Endothelial cell of umbilical vein (primary cell): ENCODE results near the gene BMERB1. TPM values are rescaled to one million over a fixed set of nuclear protein-coding genes. Genes with fewer than 3 reads are reported as not detected.

ENCODE experiments used
- BruUV-seq: library from RNA; stranded (reverse); fragments of 400-500 nt; replicated peaks from 2 replicates; lab custom pipeline; 2021; lab: Mats Ljungman, UMichigan
- CTCF ChIA-PET: fragments of 300-600, 350-600 bp; sonication (Branson Sonifier 250); formaldehyde crosslinking; loops from one replicate; lab custom pipeline; 2021; ENCODE audit warnings: antibody characterized with exemption, inconsistent platforms; lab: Charles Lee
- POLR2A ChIA-PET: fragments of 300-600, 350-600 bp; sonication (Branson Sonifier 250); formaldehyde crosslinking; loops from one replicate; lab custom pipeline; 2021; ENCODE audit warnings: antibody characterized with exemption, inconsistent platforms; lab: Charles Lee
- DNase-seq: peaks from one replicate; pipeline ENCODE4 v3.0.0-alpha.2; 2011; ENCODE audit warnings: low read depth, low spot score
- FAIRE-seq: peaks from 2 replicates; lab custom pipeline; 2011; peaks lifted over from hg19 to GRCh38; lab: Jason Lieb, UNC
- H2AFZ ChIP-seq: 2 replicates; pipeline ENCODE4 v1.6.0; 2012; ENCODE audit warnings: low read depth, low read length, control low read depth, inconsistent platforms
- H3K27ac ChIP-seq: 2 replicates; pipeline ENCODE4 v1.5.1; 2011; ENCODE audit warnings: low read depth, mild to moderate bottlenecking, control low read depth, low read length, moderate library complexity; ENCODE audit not compliant: insufficient read depth
- H3K27me3 ChIP-seq, 2 experiments: 2 replicates each; pipeline versions ENCODE4 v1.6.0 to v1.6.1; 2011; ENCODE audit warnings: low read length in 2 of 2, mixed read lengths in 1 of 2; ENCODE audit not compliant: control insufficient read depth in 2 of 2, insufficient read depth in 2 of 2
- H3K36me3 ChIP-seq, 2 experiments: 2 replicates in 1 of 2; 3 replicates in 1 of 2; pipeline ENCODE4 v1.5.1; 2011; ENCODE audit warnings: low read length in 2 of 2, mild to moderate bottlenecking in 1 of 2, moderate library complexity in 1 of 2; ENCODE audit not compliant: control insufficient read depth in 2 of 2, insufficient read depth in 2 of 2; ENCODE audit errors: extremely low read depth in 1 of 2
- H3K4me1 ChIP-seq: 3 replicates; pipeline ENCODE4 v1.5.1; 2011; ENCODE audit warnings: mild to moderate bottlenecking, low read length; ENCODE audit not compliant: control insufficient read depth, insufficient read depth; ENCODE audit errors: extremely low read depth
- H3K4me2 ChIP-seq: 2 replicates; pipeline ENCODE4 v1.6.1; 2011; ENCODE audit warnings: low read length, control low read depth, mixed read lengths; ENCODE audit not compliant: insufficient read depth
- H3K4me3 ChIP-seq, 3 experiments: fragments of 200-600 bp in 1 of 3; sonication (generic), shearing (Covaris generic) in 1 of 3; replicated peaks in 1 of 3; 2 replicates each; pipeline ENCODE4 v1.5.1; 2011 to 2016; ENCODE audit warnings: control low read depth in 3 of 3, low read length in 3 of 3, mild to moderate bottlenecking in 2 of 3, inconsistent platforms in 1 of 3, low read depth in 1 of 3, moderate library complexity in 1 of 3; ENCODE audit not compliant: insufficient read depth in 1 of 3
- H3K79me2 ChIP-seq: 2 replicates; pipeline ENCODE4 v1.6.0; 2012; ENCODE audit warnings: low read length, inconsistent platforms; ENCODE audit not compliant: control insufficient read depth, insufficient read depth
- H3K9ac ChIP-seq: replicated peaks from 2 replicates; pipeline ENCODE3; 2011; ENCODE audit warnings: low read length, control low read depth; ENCODE audit not compliant: insufficient read depth; ENCODE audit errors: extremely low read depth
- H3K9me1 ChIP-seq: replicated peaks from 3 replicates; pipeline ENCODE4 v1.6.0; 2011; ENCODE audit warnings: mild to moderate bottlenecking, low read length; ENCODE audit not compliant: control insufficient read depth, insufficient read depth; ENCODE audit errors: extremely low read depth
- H3K9me3 ChIP-seq: replicated peaks from 2 replicates; pipeline ENCODE4 v1.5.1; 2012; ENCODE audit warnings: low read length, inconsistent platforms; ENCODE audit not compliant: control insufficient read depth, insufficient read depth
- H4K20me1 ChIP-seq: replicated peaks from 2 replicates; pipeline ENCODE3; 2011; ENCODE audit warnings: mild to moderate bottlenecking, low read length; ENCODE audit not compliant: control insufficient read depth, insufficient read depth; ENCODE audit errors: extremely low read depth
- CTCF ChIP-seq, 2 donors: IDR thresholded peaks; 1 replicate in 1 of 2; 2 replicates in 1 of 2; pipeline ENCODE4 v1.5.1; 2011; ENCODE audit warnings: low read length in 2 of 2, mild to moderate bottlenecking in 2 of 2, moderate library complexity in 2 of 2, control low read depth in 1 of 2, inconsistent platforms in 1 of 2, low read depth in 1 of 2; ENCODE audit not compliant: insufficient read depth in 1 of 2; ENCODE audit errors: extremely low read depth in 1 of 2
- EZH2 ChIP-seq: IDR thresholded peaks from 2 replicates; pipeline ENCODE4 v1.6.1; 2012; ENCODE audit warnings: borderline replicate concordance, low read depth, mild to moderate bottlenecking, moderate library complexity, low read length, inconsistent platforms; ENCODE audit not compliant: severe bottlenecking
- FOS ChIP-seq: IDR thresholded peaks from 2 replicates; pipeline ENCODE4 v1.6.1; 2011; ENCODE audit warnings: mild to moderate bottlenecking, low read length, moderate library complexity, borderline replicate concordance; ENCODE audit not compliant: insufficient read depth
- GATA2 ChIP-seq: IDR thresholded peaks from 2 replicates; pipeline ENCODE4 v1.7.0; 2011; ENCODE audit warnings: low read depth, mild to moderate bottlenecking, moderate library complexity, mixed read lengths, low read length; ENCODE audit not compliant: insufficient read length, insufficient read depth
- MYC ChIP-seq: IDR thresholded peaks from one replicate; pipeline ENCODE4 v1.6.1; 2011; ENCODE audit warnings: mild to moderate bottlenecking, low read depth, low read length
- POLR2A ChIP-seq: IDR thresholded peaks from 2 replicates; pipeline ENCODE4 v1.6.1; 2012; ENCODE audit warnings: low read depth, mild to moderate bottlenecking, control low read depth, low read length
- POLR2AphosphoS5 ChIP-seq: IDR thresholded peaks from 2 replicates; pipeline ENCODE4 v1.6.1; 2012; ENCODE audit warnings: low read depth, mild to moderate bottlenecking, control low read depth, low read length, moderate library complexity; ENCODE audit not compliant: insufficient read depth
- dilution Hi-C: fragments of 300-500 bp; cut with MboI; formaldehyde crosslinking; loops from one replicate; pipeline ENCODE4 v1.15.0; 2019; ENCODE audit warnings: low sequenced_read_pairs; ENCODE audit not compliant: extremely low pct_ligation_motif_present
- intact Hi-C: fragments of 100-400 bp; cut with micrococcal nuclease; formaldehyde crosslinking; loops from one replicate; pipeline ENCODE4 v1.10.0; 2022
- polyA plus RNA-seq, 4 experiments: library from polyadenylated mRNA; depleted of rRNA in 3 of 4; stranded (reverse) in 3 of 4; unstranded in 1 of 4; fragments of >200 nt; gene quantifications; 2 replicates each; pipeline versions ENCODE4 v1.2.1 to v1.2.3, GENCODE V29; 2011 to 2012; ENCODE audit warnings: missing spikeins in 1 of 4
- total RNA-seq: library from RNA; stranded (reverse); gene quantifications from 2 replicates; pipeline ENCODE4 v1.2.3, GENCODE V29; 2021
- TF ChIP-seq, protein P1 (sequence below): IDR thresholded peaks from 2 replicates; pipeline ENCODE4 v1.6.1; 2011; ENCODE audit not compliant: insufficient read depth, insufficient read length

The BMERB1 gene
- total and polyA plus RNA-seq, 2 donors (not counting 3 experiments of a cell fraction or from before 2014, with no cell fraction given) = 14.1 to 17.4 TPM

DNA sequence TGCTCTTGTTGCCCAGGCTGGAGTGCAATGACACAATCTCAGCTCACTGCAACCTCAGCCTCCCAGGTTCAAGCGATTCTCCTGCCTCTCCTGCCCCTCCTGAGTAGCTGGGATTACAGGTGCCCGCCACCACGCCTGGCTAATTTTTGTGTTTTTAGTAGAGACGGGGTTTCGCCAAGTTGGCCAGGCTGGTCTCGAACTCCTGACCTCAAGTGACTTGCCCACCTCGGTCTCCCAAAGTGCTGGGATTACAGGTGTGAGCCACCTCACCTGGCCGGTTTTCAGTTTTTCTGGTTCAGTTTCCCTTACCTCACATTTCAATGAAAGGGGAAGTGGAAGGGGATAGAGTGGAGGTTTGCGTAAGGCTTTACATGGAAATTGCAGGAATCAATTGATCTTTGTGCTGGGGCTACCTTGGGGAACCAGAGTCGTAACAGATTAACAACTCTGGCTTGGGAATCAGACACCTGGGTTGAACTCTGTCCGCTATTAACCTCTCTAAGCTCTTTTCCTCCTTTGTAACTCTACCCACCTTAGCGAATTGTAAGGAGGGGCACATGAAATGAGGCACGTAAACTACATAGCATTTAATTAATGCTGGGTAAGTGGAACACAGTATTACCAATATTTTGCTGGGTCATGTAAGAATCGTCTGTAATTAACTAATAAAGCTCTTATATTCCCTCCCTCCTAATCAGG lies 35.6 kb upstream of the BMERB1 start:
- no peaks in the 10 kb centered on the region for H3K36me3 ChIP-seq
- POLR2A ChIA-PET = no interaction called here
- no peak overlapping the region for H3K27ac ChIP-seq
- no peak for DNase-seq
- no peak overlapping the region for H3K9ac ChIP-seq
- TF ChIP-seq FOS = no peak
- TF ChIP-seq, protein P1, sequence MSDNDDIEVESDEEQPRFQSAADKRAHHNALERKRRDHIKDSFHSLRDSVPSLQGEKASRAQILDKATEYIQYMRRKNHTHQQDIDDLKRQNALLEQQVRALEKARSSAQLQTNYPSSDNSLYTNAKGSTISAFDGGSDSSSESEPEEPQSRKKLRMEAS = no peak
- TF ChIP-seq MYC = no peak
- no peak for TF ChIP-seq POLR2A
- no peak for TF ChIP-seq CTCF (IDR thresholded peaks at IDR 0.05; ENCODE audit: extremely low read depth in 1 of 2, insufficient read depth in 1 of 2, low read depth in 1 of 2, low read length in 2 of 2)
- no peak for TF ChIP-seq POLR2AphosphoS5
- TF ChIP-seq GATA2 = no peak
- TF ChIP-seq EZH2 = no peak
- FAIRE-seq = no peak
- CTCF ChIA-PET = interaction anchor here (1.3 to 1.4 kb wide), 2 partner anchors 29 to 152 kb away, joined by 3 to 6 read pairs; no protein-coding TSS in a partner anchor
- H3K4me1 ChIP-seq = no peaks in the 10 kb centered on the region
- no peaks in the 10 kb centered on the region for H3K27me3 ChIP-seq
- no peaks in the 10 kb centered on the region for H3K9me1 ChIP-seq
- no peak overlapping the region for H3K4me3 ChIP-seq
- intact Hi-C loops (no loop called here), dilution Hi-C loops (no loop called here)
- no peak overlapping the region for H2AFZ ChIP-seq
- no peaks in the 10 kb centered on the region for H4K20me1 ChIP-seq
- BruUV-seq = no TSS peak
- H3K9me3 ChIP-seq = no peaks in the 10 kb centered on the region
- no peak overlapping the region for H3K4me2 ChIP-seq
- no peaks in the 10 kb centered on the region for H3K79me2 ChIP-seq
